Sciatic nerve (tissue), 2 donors: ENCODE data around the gene TMA7B. TPM values are rescaled to one million over a fixed set of nuclear protein-coding genes. Genes with fewer than 3 reads are reported as not detected.

Source experiments
- ATAC-seq: fragments of 200-7000 bp; cut with Tn5 transposase; one replicate; pipeline ENCODE4 v1.9.1; 2020; ENCODE audit warnings: mild to moderate bottlenecking, moderate library complexity
- DNase-seq: peaks from one replicate; pipeline ENCODE4 v3.0.0-alpha.2; 2020; ENCODE audit warnings: low spot score
- intact Hi-C: fragments of 100-400 bp; cut with DNase I; formaldehyde crosslinking; loops from one replicate; pipeline ENCODE4 v1.14.2; 2022
- total RNA-seq: library from RNA; stranded (reverse); fragmentation: NEBNext Ultra II Directional; extraction: Animal tissue kit (Norgen Biotek cat#: 25700); gene quantifications from one replicate; pipeline ENCODE4 v1.2.1, GENCODE V29; 2021
- donor health status: DM: no; HTN: no; CAD: no.
- donor health status: DM: no; HTN: no; CAD: no.

The TMA7B gene
- 0.45 TPM for total RNA-seq

- ATAC-seq (peak; percentile 58), DNase-seq (no peak)
- intact Hi-C loops, result no loop called here
These were observed at the start of gene TMA7B for GRCh38 chr22:39959640-39960447. TMA7B (plus strand) TSS chr22:39960397; CDS start chr22:39964375, 3,978 bp downstream.

GRCh38 chr22:39910876-39911613, 49.2 kb upstream of the TMA7B start:
- intact Hi-C loops, result no loop called here
- DNase-seq (no peak), ATAC-seq (no peak)

- intact Hi-C loops, result no loop called here
- no peak for DNase-seq
- no peak for ATAC-seq
These were observed 46.9 kb upstream of the TMA7B start for GRCh38 chr22:39913321-39913720.

- DNase-seq (no peak), ATAC-seq (no peak)
- intact Hi-C loops, result no loop called here
These were observed 46.3 kb upstream of the TMA7B start for GRCh38 chr22:39913886-39914285.

GRCh38 chr22:39914584-39914983, 45.6 kb upstream of the TMA7B start:
- DNase-seq (no peak), ATAC-seq (no peak)
- intact Hi-C loops, result no loop called here

GRCh38 chr22:39915295-39915726, 44.9 kb upstream of the TMA7B start:
- intact Hi-C loops, result no loop called here
- DNase-seq (no peak), ATAC-seq (peak; percentile 71)

GRCh38 chr22:39916496-39916895, 43.7 kb upstream of the TMA7B start:
- ATAC-seq, result no peak
- intact Hi-C loops, result no loop called here
- no peak for DNase-seq

GRCh38 chr22:39917197-39917643, 43.0 kb upstream of the TMA7B start:
- DNase-seq (no peak), ATAC-seq (no peak)
- intact Hi-C loops, result no loop called here

- no peak for DNase-seq
- peak; percentile 81 for ATAC-seq
- intact Hi-C loops, result no loop called here
These were observed 42.3 kb upstream of the TMA7B start for GRCh38 chr22:39917776-39918495.

- DNase-seq (no peak), ATAC-seq (no peak)
- intact Hi-C loops, result no loop called here
These were observed 40.0 kb upstream of the TMA7B start for GRCh38 chr22:39920134-39920743.

- DNase-seq (no peak), ATAC-seq (no peak)
- intact Hi-C loops, result no loop called here
These were observed 36.5 kb upstream of the TMA7B start for GRCh38 chr22:39923696-39924095.

GRCh38 chr22:39924286-39924685, 35.9 kb upstream of the TMA7B start:
- DNase-seq, result no peak
- intact Hi-C loops, result no loop called here
- no peak for ATAC-seq

GRCh38 chr22:39925273-39925672, 34.9 kb upstream of the TMA7B start:
- intact Hi-C loops, result no loop called here
- DNase-seq (no peak), ATAC-seq (no peak)

- no peak for ATAC-seq
These were observed 34.1 kb upstream of the TMA7B start for GRCh38 chr22:39925909-39926679.

GRCh38 chr22:39926753-39927152, 33.4 kb upstream of the TMA7B start:
- ATAC-seq (no peak), DNase-seq (no peak)
- intact Hi-C loops, result no loop called here

More at GRCh38 chr22:39925909-39926679, 34.1 kb upstream of the TMA7B start:
- intact Hi-C loops, result no loop called here
- DNase-seq, result no peak

GRCh38 chr22:39927544-39927943, 32.7 kb upstream of the TMA7B start:
- intact Hi-C loops, result no loop called here
- ATAC-seq (no peak), DNase-seq (no peak)

GRCh38 chr22:39928536-39929520, 31.4 kb upstream of the TMA7B start:
- intact Hi-C loops, result no loop called here
- ATAC-seq (no peak), DNase-seq (no peak)
